Skeletal muscle satellite cell (primary cell): ENCODE results near the gene SLC26A3.

Experiments
- H3K27me3 ChIP-seq: 2 replicates; pipeline ENCODE4 v1.7.0; 2013; ENCODE audit warnings: low read length; ENCODE audit not compliant: control insufficient read depth, insufficient read depth
- H3K36me3 ChIP-seq: 2 replicates; pipeline ENCODE4 v1.7.0; 2013; ENCODE audit warnings: mild to moderate bottlenecking, control low read depth, low read length; ENCODE audit not compliant: insufficient read depth
- H3K4me1 ChIP-seq: 2 replicates; pipeline ENCODE4 v1.7.0; 2013; ENCODE audit warnings: low read length; ENCODE audit not compliant: control insufficient read depth, insufficient read depth
- H3K4me2 ChIP-seq: 2 replicates; pipeline ENCODE4 v1.7.0; 2013; ENCODE audit warnings: mild to moderate bottlenecking, low read length
- H3K4me3 ChIP-seq: 2 replicates; pipeline ENCODE4 v1.7.0; 2013; ENCODE audit warnings: low read length
- H3K9ac ChIP-seq: 2 replicates; pipeline ENCODE4 v1.7.0; 2013; ENCODE audit warnings: mild to moderate bottlenecking, low read depth, low read length, moderate library complexity
- H3K9me3 ChIP-seq: replicated peaks from 2 replicates; pipeline ENCODE4 v1.7.0; 2013; ENCODE audit warnings: mild to moderate bottlenecking, control low read depth, low read length

Gene SLC26A3

GRCh38 chr7:107837145-107837512 is 34.1 kb upstream of the SLC26A3 start:
- no peaks in the 10 kb centered on the region for H3K9me3 ChIP-seq
- no peak overlapping the region for H3K4me2 ChIP-seq
- no peak overlapping the region for H3K9ac ChIP-seq
- H3K4me3 ChIP-seq: no peak overlapping the region
- H3K27me3 ChIP-seq: peaks cover 47% of the 10 kb centered on the region
- H3K36me3 ChIP-seq: no peaks in the 10 kb centered on the region
- no peaks in the 10 kb centered on the region for H3K4me1 ChIP-seq

GRCh38 chr7:107836237-107837144 is 33.5 kb upstream of the SLC26A3 start:
- Histone ChIP-seq H3K9ac (no peak overlapping the region), H3K27me3 (peaks cover 47% of the 10 kb centered on the region), H3K4me1 (no peaks in the 10 kb centered on the region), H3K9me3 (no peaks in the 10 kb centered on the region), H3K4me3 (no peak overlapping the region), H3K4me2 (no peak overlapping the region), H3K36me3 (no peaks in the 10 kb centered on the region)

- Histone ChIP-seq H3K9me3 (no peaks in the 10 kb centered on the region), H3K4me2 (no peak overlapping the region), H3K36me3 (no peaks in the 10 kb centered on the region), H3K4me1 (no peaks in the 10 kb centered on the region), H3K27me3 (peaks cover 43% of the 10 kb centered on the region), H3K4me3 (no peak overlapping the region), H3K9ac (no peak overlapping the region)
These were observed 31.4 kb upstream of the SLC26A3 start for GRCh38 chr7:107834401-107834800.

- Histone ChIP-seq H3K36me3 (no peaks in the 10 kb centered on the region), H3K4me1 (no peaks in the 10 kb centered on the region), H3K4me3 (no peak overlapping the region), H3K4me2 (no peak overlapping the region), H3K9ac (no peak overlapping the region), H3K27me3 (peaks cover 37% of the 10 kb centered on the region), H3K9me3 (no peaks in the 10 kb centered on the region)
These were observed 30.7 kb upstream of the SLC26A3 start for GRCh38 chr7:107833684-107834106.

DNA sequence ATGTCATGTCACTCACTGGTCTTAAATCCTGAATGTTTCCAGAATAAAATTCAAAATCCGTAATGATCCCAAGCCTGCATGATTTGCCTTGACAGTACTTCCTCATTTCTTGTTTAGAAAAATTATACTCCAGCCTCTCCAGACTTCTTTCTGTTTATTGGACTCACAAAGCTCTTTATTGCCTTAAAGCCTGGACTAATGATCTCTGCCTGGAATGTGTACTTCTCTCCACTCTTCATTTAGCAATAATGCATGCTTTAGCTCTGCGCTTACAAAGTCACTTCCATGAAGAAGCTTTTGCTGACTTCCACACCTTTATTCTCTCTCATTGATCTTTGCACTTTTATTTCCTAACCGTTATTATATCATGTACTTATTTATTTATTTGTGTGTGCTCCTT is 27.4 kb upstream of the SLC26A3 start:
- no peak overlapping the region for H3K4me3 ChIP-seq
- H3K4me2 ChIP-seq: no peak overlapping the region
- H3K9ac ChIP-seq: no peak overlapping the region
- no peaks in the 10 kb centered on the region for H3K36me3 ChIP-seq
- no peaks in the 10 kb centered on the region for H3K4me1 ChIP-seq
- H3K9me3 ChIP-seq: no peaks in the 10 kb centered on the region
- H3K27me3 ChIP-seq: peaks cover 17% of the 10 kb centered on the region

- H3K9ac ChIP-seq: no peak overlapping the region
- no peaks in the 10 kb centered on the region for H3K4me1 ChIP-seq
- no peak overlapping the region for H3K4me3 ChIP-seq
- H3K27me3 ChIP-seq: peaks cover 5% of the 10 kb centered on the region
- no peak overlapping the region for H3K4me2 ChIP-seq
- no peaks in the 10 kb centered on the region for H3K9me3 ChIP-seq
- H3K36me3 ChIP-seq: no peaks in the 10 kb centered on the region
These were observed 25.5 kb upstream of the SLC26A3 start for GRCh38 chr7:107828540-107828939.

DNA sequence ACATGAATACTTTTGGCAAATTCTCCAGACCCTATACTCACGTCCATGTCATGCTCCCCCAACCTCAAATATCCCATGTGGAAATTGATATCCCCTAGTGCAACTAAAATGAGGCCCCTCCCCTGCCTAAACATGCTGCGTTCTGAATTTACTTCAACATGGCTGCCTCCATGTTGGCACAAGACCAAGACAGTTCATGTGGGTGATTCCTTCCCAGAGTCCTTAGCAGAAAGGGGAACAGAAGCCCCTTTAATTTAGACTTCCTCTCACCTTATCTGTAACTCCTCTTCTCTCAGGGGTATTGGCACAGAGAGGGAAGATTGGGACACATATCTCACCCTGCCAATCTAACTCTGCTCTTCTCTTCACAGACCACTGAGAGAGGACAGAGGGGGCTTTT is 24.5 kb upstream of the SLC26A3 start:
- Histone ChIP-seq H3K9me3 (no peaks in the 10 kb centered on the region), H3K4me3 (no peak overlapping the region), H3K36me3 (no peaks in the 10 kb centered on the region), H3K4me2 (no peak overlapping the region), H3K27me3 (no peaks in the 10 kb centered on the region), H3K9ac (no peak overlapping the region), H3K4me1 (no peaks in the 10 kb centered on the region)

GRCh38 chr7:107826451-107826850 is 23.4 kb upstream of the SLC26A3 start:
- Histone ChIP-seq H3K4me3 (no peak overlapping the region), H3K9ac (no peak overlapping the region), H3K27me3 (peaks cover 2% of the 10 kb centered on the region), H3K9me3 (no peaks in the 10 kb centered on the region), H3K36me3 (no peaks in the 10 kb centered on the region), H3K4me2 (no peak overlapping the region), H3K4me1 (no peaks in the 10 kb centered on the region)

- Histone ChIP-seq H3K9ac (no peak overlapping the region), H3K36me3 (no peaks in the 10 kb centered on the region), H3K4me3 (no peak overlapping the region), H3K4me2 (no peak overlapping the region), H3K27me3 (peaks cover 16% of the 10 kb centered on the region), H3K9me3 (no peaks in the 10 kb centered on the region), H3K4me1 (no peaks in the 10 kb centered on the region)
These were observed 21.8 kb upstream of the SLC26A3 start for GRCh38 chr7:107824858-107825257.

GRCh38 chr7:107818622-107819021 is 15.6 kb upstream of the SLC26A3 start:
- no peak overlapping the region for H3K4me3 ChIP-seq
- no peaks in the 10 kb centered on the region for H3K4me1 ChIP-seq
- no peak overlapping the region for H3K4me2 ChIP-seq
- no peaks in the 10 kb centered on the region for H3K36me3 ChIP-seq
- no peak overlapping the region for H3K9ac ChIP-seq
- H3K27me3 ChIP-seq: peaks cover 22% of the 10 kb centered on the region
- no peaks in the 10 kb centered on the region for H3K9me3 ChIP-seq

- peaks cover 17% of the 10 kb centered on the region for H3K27me3 ChIP-seq
- H3K4me3 ChIP-seq: no peak overlapping the region
- H3K9ac ChIP-seq: no peak overlapping the region
- no peak overlapping the region for H3K4me2 ChIP-seq
- H3K4me1 ChIP-seq: no peaks in the 10 kb centered on the region
- H3K9me3 ChIP-seq: no peaks in the 10 kb centered on the region
- H3K36me3 ChIP-seq: no peaks in the 10 kb centered on the region
These were observed 13.1 kb upstream of the SLC26A3 start for GRCh38 chr7:107816011-107816566.
